Keratinocyte (primary cell): ENCODE data around the gene GLTPD2. TPM values are rescaled to one million over a fixed set of nuclear protein-coding genes. Genes with fewer than 3 reads are reported as not detected.

Experiments
- DNase-seq: peaks from one replicate; pipeline ENCODE4 v3.0.0-alpha.2; 2011; ENCODE audit warnings: low read depth, missing footprints, low spot score
- FAIRE-seq: peaks from 2 replicates; lab custom pipeline; 2011; peaks lifted over from hg19 to GRCh38; lab: Jason Lieb, UNC
- H2AFZ ChIP-seq: 2 replicates; pipeline ENCODE4 v1.6.0; 2012; ENCODE audit warnings: low read length, control low read depth, inconsistent platforms; ENCODE audit not compliant: control insufficient read depth
- H3K27ac ChIP-seq: 2 replicates; pipeline ENCODE4 v1.5.1; 2011; ENCODE audit warnings: low read length; ENCODE audit not compliant: control insufficient read depth, insufficient read depth
- H3K27me3 ChIP-seq: 3 replicates; pipeline ENCODE4 v1.6.0; 2011; ENCODE audit warnings: low read length; ENCODE audit not compliant: control insufficient read depth, insufficient read depth; ENCODE audit errors: extremely low read depth
- H3K36me3 ChIP-seq, 2 experiments: 2 replicates in 1 of 2; 3 replicates in 1 of 2; pipeline ENCODE4 v1.5.1; 2011; ENCODE audit warnings: low read length in 2 of 2, mild to moderate bottlenecking in 1 of 2; ENCODE audit not compliant: control insufficient read depth in 2 of 2, insufficient read depth in 2 of 2; ENCODE audit errors: extremely low read depth in 1 of 2
- H3K4me1 ChIP-seq: 3 replicates; pipeline ENCODE4 v1.5.1; 2011; ENCODE audit warnings: low read length; ENCODE audit not compliant: control insufficient read depth, insufficient read depth; ENCODE audit errors: extremely low read depth
- H3K4me2 ChIP-seq: 3 replicates; pipeline ENCODE4 v1.6.0; 2011; ENCODE audit warnings: low read depth, low read length; ENCODE audit not compliant: control insufficient read depth, insufficient read depth; ENCODE audit errors: extremely low read depth
- H3K4me3 ChIP-seq, 3 experiments: fragments of 200-600 bp in 1 of 3; sonication (generic) in 1 of 3; 2 replicates in 2 of 3; 3 replicates in 1 of 3; pipeline ENCODE4 v1.5.1; 2011 to 2016; ENCODE audit warnings: low read length in 3 of 3, mild to moderate bottlenecking in 3 of 3, control low read depth in 2 of 3, inconsistent platforms in 1 of 3, low read depth in 1 of 3, mixed read lengths in 1 of 3, mixed run types in 1 of 3, moderate library complexity in 1 of 3; ENCODE audit not compliant: control insufficient read depth in 2 of 3, insufficient read depth in 2 of 3; ENCODE audit errors: extremely low read depth in 1 of 3
- H3K79me2 ChIP-seq: 2 replicates; pipeline ENCODE4 v1.6.0; 2012; ENCODE audit warnings: low read length; ENCODE audit not compliant: control insufficient read depth, insufficient read depth
- H3K9ac ChIP-seq: 3 replicates; pipeline ENCODE4 v1.6.0; 2011; ENCODE audit warnings: low read length; ENCODE audit not compliant: control insufficient read depth, insufficient read depth; ENCODE audit errors: extremely low read depth
- H3K9me1 ChIP-seq: 3 replicates; pipeline ENCODE4 v1.6.0; 2011; ENCODE audit warnings: low read length; ENCODE audit not compliant: control insufficient read depth, insufficient read depth; ENCODE audit errors: extremely low read depth
- H3K9me3 ChIP-seq: 2 replicates; pipeline ENCODE4 v1.5.1; 2012; ENCODE audit warnings: low read depth, low read length; ENCODE audit not compliant: control insufficient read depth
- H4K20me1 ChIP-seq: 3 replicates; pipeline ENCODE4 v1.6.0; 2011; ENCODE audit warnings: low read length; ENCODE audit not compliant: control insufficient read depth, insufficient read depth; ENCODE audit errors: extremely low read depth
- EZH2 ChIP-seq: IDR thresholded peaks from one replicate; pipeline ENCODE4 v1.6.1; 2012; ENCODE audit warnings: inconsistent platforms, mild to moderate bottlenecking, low read length, moderate library complexity
- dilution Hi-C: fragments of 300-500 bp; cut with MboI; formaldehyde crosslinking; loops from one replicate; pipeline ENCODE4 v1.7.0; 2020; ENCODE audit warnings: low sequenced_read_pairs; ENCODE audit not compliant: extremely low pct_ligation_motif_present
- polyA plus RNA-seq, 5 experiments: library from polyadenylated mRNA; depleted of rRNA in 3 of 5; stranded (reverse) in 3 of 5; stranded (forward) in 1 of 5; unstranded in 1 of 5; fragments of >200 nt; gene quantifications; 1 replicate in 1 of 5; 2 replicates in 3 of 5; 3 replicates in 1 of 5; pipeline versions ENCODE4 v1.2.1 to v1.2.3, GENCODE V29; 2011 to 2012; ENCODE audit warnings: missing spikeins in 2 of 5, low read depth in 1 of 5, low replicate concordance in 1 of 5
- TF ChIP-seq, protein P1 (sequence below), 3 experiments: IDR thresholded peaks in 1 of 3; conservative IDR thresholded peaks in 1 of 3; optimal IDR thresholded peaks in 1 of 3; 2 replicates in 2 of 3; 3 replicates in 1 of 3; pipeline versions ENCODE3 to v1.5.1; 2011; ENCODE audit warnings: low read length in 3 of 3, mild to moderate bottlenecking in 3 of 3, moderate library complexity in 2 of 3, control low read depth in 1 of 3, inconsistent platforms in 1 of 3; ENCODE audit not compliant: insufficient read depth in 2 of 3; ENCODE audit errors: extremely low read depth in 1 of 3

Gene GLTPD2
- polyA plus RNA-seq, 1 donor (not counting 4 experiments of a cell fraction or from before 2014, with no cell fraction given): not detected

DNA sequence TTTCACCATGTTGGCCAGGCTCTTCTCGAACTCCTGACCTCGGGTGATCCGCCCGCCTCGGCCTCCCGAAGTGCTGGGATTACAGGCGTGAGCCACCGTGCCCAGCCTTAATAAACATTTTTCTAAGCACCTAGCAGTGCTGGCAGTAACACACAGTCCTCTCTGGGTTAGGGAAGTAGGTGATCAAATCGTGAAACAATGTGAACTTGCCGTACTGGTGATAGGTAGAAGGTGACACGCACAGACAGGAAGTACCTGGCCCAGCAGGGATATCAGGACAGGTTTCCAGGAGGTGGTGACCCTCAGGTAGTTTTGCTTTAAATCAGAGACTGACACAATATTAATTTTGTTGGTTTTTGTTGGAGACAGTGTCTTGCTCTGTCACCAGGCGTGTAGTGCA lies 22.7 kb downstream of the GLTPD2 start:
- Histone ChIP-seq H2AFZ (no peak overlapping the region), H4K20me1 (no peaks in the 10 kb centered on the region), H3K79me2 (peaks cover 4% of the 10 kb centered on the region), H3K27me3 (no peaks in the 10 kb centered on the region), H3K9me1 (no peaks in the 10 kb centered on the region), H3K4me1 (peaks cover 9% of the 10 kb centered on the region), H3K4me2 (no peak overlapping the region), H3K9me3 (no peaks in the 10 kb centered on the region), H3K4me3 (no peak overlapping the region), H3K27ac (no peak overlapping the region), H3K36me3 (peaks cover 23 to 25% of the 10 kb centered on the region in 2 experiments), H3K9ac (no peak overlapping the region)
- DNase-seq (no peak), FAIRE-seq (peak; percentile 20)
- dilution Hi-C loops: no loop called here
- no peak for TF ChIP-seq EZH2
- TF ChIP-seq, protein P1, sequence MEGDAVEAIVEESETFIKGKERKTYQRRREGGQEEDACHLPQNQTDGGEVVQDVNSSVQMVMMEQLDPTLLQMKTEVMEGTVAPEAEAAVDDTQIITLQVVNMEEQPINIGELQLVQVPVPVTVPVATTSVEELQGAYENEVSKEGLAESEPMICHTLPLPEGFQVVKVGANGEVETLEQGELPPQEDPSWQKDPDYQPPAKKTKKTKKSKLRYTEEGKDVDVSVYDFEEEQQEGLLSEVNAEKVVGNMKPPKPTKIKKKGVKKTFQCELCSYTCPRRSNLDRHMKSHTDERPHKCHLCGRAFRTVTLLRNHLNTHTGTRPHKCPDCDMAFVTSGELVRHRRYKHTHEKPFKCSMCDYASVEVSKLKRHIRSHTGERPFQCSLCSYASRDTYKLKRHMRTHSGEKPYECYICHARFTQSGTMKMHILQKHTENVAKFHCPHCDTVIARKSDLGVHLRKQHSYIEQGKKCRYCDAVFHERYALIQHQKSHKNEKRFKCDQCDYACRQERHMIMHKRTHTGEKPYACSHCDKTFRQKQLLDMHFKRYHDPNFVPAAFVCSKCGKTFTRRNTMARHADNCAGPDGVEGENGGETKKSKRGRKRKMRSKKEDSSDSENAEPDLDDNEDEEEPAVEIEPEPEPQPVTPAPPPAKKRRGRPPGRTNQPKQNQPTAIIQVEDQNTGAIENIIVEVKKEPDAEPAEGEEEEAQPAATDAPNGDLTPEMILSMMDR (optimal IDR thresholded peaks at IDR 0.05 in 1 of 3, IDR thresholded peaks at IDR 0.05 in 1 of 3, conservative IDR thresholded peaks at IDR 0.05 in 1 of 3; ENCODE audit: extremely low read depth in 1 of 3, insufficient read depth in 2 of 3, low read length in 3 of 3): no peak

DNA sequence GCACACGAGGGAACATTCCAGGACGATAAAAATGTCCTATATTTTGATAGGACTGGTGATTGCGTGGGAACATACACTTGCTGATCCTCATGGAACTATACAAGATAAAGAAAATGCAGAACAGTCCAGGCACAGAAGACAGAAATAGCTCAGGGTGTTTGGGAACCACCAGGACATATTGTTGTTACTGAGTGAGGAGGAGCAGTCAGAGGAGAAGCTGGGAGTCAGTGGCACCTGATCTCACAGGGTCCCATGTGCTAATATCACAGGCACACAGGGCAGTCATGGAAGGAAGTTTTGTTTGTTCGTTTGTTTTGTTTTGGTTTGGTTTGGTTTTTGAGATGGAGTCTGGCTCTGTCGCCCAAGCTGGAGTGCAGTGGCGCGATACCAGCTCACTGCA lies 23.9 kb downstream of the GLTPD2 start:
- Histone ChIP-seq H3K9me3 (no peaks in the 10 kb centered on the region), H3K36me3 (peaks cover 26 to 30% of the 10 kb centered on the region in 2 experiments), H3K27ac (no peak overlapping the region), H3K27me3 (no peaks in the 10 kb centered on the region), H3K4me1 (peaks cover 7% of the 10 kb centered on the region), H4K20me1 (no peaks in the 10 kb centered on the region), H3K9ac (no peak overlapping the region), H3K9me1 (no peaks in the 10 kb centered on the region), H3K4me2 (no peak overlapping the region), H2AFZ (no peak overlapping the region), H3K79me2 (peaks cover 2% of the 10 kb centered on the region), H3K4me3 (no peak overlapping the region)
- DNase-seq (no peak), FAIRE-seq (no peak)
- dilution Hi-C loops: no loop called here
- TF ChIP-seq EZH2: no peak
- TF ChIP-seq, protein P1 (optimal IDR thresholded peaks at IDR 0.05 in 1 of 3, IDR thresholded peaks at IDR 0.05 in 1 of 3, conservative IDR thresholded peaks at IDR 0.05 in 1 of 3; ENCODE audit: extremely low read depth in 1 of 3, insufficient read depth in 2 of 3, low read length in 3 of 3): no peak
